ENCODE measurements around the gene BUD13.

Gene BUD13

DNA sequence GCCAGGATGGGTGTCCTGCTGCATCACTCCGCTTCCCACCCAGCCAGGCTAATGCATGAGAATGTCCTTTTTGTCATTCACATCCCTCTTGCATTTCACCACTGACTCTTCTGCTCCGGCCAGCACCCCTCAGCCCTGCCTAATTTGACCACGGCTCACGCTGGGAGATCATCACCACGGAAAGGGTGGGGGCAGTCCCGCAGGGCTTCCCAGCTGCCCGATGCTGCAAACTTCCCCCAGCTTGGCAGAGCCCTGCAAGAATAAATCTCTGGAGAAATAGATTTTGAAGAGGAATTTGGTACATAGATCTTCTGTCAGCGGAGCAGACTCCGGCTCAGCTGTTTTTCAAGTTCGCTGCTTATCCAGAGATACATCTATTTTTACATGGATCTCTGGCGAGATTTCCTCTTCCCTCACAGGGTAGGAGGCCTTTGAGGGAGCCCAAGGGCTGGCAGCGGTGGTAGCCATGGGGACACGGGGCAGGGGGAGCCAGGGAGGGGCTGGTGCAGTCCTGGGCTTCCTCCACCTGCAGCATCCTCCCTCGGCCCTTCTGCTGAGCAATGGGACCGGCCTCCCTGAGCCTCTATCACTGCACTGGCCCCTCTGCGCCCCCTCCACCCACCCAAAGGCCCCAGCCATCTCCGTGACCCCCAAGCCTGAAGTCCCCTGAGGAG lies 62.6 kb downstream of the BUD13 start:
- Histone ChIP-seq H3K9me3 (no peaks in the 10 kb centered on the region), H3K36me3 (replicated peaks) (no peaks in the 10 kb centered on the region), H3K4me1 (no peaks in the 10 kb centered on the region), H3K4me3 (no peak overlapping the region), H3K27me3 (ENCODE audit: low read depth) (peaks cover 16% of the 10 kb centered on the region)
- in situ Hi-C loops (cut with MboI; ENCODE audit: low sequenced_read_pairs) = no loop called here
- DNase-seq (ENCODE audit: low spot score in 2 of 2) = no peak

DNA sequence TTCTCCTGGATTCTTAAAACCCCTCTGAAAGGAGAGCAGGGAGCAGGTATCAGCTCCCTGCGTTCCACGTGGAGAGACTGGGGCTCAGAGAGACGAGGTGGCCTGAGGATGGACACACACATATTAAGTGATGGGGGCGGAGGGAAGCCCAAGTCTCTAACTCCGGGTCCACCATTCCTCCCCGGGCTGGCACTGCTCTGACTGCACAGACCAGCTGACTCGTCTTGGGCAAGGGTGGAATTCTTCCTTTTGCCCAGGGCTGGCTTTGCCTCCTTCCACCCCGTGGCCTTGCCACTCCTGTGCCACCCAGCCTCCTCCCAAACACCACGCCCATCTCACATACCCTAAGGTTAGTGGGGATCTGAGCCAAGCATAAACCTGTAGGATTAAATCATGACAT lies 65.0 kb downstream of the BUD13 start:
- no peak for DNase-seq (ENCODE audit: low spot score in 2 of 2)
- Histone ChIP-seq H3K9me3 (no peaks in the 10 kb centered on the region), H3K27me3 (ENCODE audit: low read depth) (peaks cover 16% of the 10 kb centered on the region), H3K4me1 (no peaks in the 10 kb centered on the region), H3K4me3 (no peak overlapping the region), H3K36me3 (replicated peaks) (no peaks in the 10 kb centered on the region)
- in situ Hi-C loops (cut with MboI; ENCODE audit: low sequenced_read_pairs) = no loop called here

GRCh38 chr11:116707161-116707629 lies 65.6 kb downstream of the BUD13 start:
- in situ Hi-C loops (cut with MboI; ENCODE audit: low sequenced_read_pairs) = no loop called here
- peaks cover 16% of the 10 kb centered on the region for H3K27me3 ChIP-seq (ENCODE audit: low read depth)
- H3K4me3 ChIP-seq = no peak overlapping the region
- no peaks in the 10 kb centered on the region for H3K9me3 ChIP-seq
- no peak for DNase-seq (ENCODE audit: low spot score in 2 of 2)
- no peaks in the 10 kb centered on the region for H3K4me1 ChIP-seq
- no peaks in the 10 kb centered on the region for H3K36me3 ChIP-seq (replicated peaks)

- Histone ChIP-seq H3K9me3 (no peaks in the 10 kb centered on the region), H3K36me3 (replicated peaks) (no peaks in the 10 kb centered on the region), H3K4me3 (no peak overlapping the region), H3K4me1 (no peaks in the 10 kb centered on the region), H3K27me3 (ENCODE audit: low read depth) (peaks cover 4% of the 10 kb centered on the region; the same call in 1 of the 2 replicates)
- DNase-seq (ENCODE audit: low spot score in 2 of 2) = peak; percentile 7 to 63
- in situ Hi-C loops (cut with MboI; ENCODE audit: low sequenced_read_pairs) = no loop called here
Observed at GRCh38 chr11:116703421-116703820, 69.4 kb downstream of the BUD13 start.

GRCh38 chr11:116702772-116703385 lies 69.9 kb downstream of the BUD13 start:
- DNase-seq (ENCODE audit: low spot score in 2 of 2) = no peak
- Histone ChIP-seq H3K4me1 (no peaks in the 10 kb centered on the region), H3K4me3 (no peak overlapping the region), H3K9me3 (no peaks in the 10 kb centered on the region), H3K36me3 (replicated peaks) (no peaks in the 10 kb centered on the region), H3K27me3 (ENCODE audit: low read depth) (peaks cover 4% of the 10 kb centered on the region; the same call in 1 of the 2 replicates)
- in situ Hi-C loops (cut with MboI; ENCODE audit: low sequenced_read_pairs) = no loop called here

GRCh38 chr11:116701876-116702275 lies 70.9 kb downstream of the BUD13 start:
- no peaks in the 10 kb centered on the region for H3K27me3 ChIP-seq (ENCODE audit: low read depth)
- DNase-seq (ENCODE audit: low spot score in 2 of 2) = no peak
- H3K4me3 ChIP-seq = no peak overlapping the region
- no peaks in the 10 kb centered on the region for H3K36me3 ChIP-seq (replicated peaks)
- no peaks in the 10 kb centered on the region for H3K4me1 ChIP-seq
- H3K9me3 ChIP-seq = no peaks in the 10 kb centered on the region
- in situ Hi-C loops (cut with MboI; ENCODE audit: low sequenced_read_pairs) = no loop called here

GRCh38 chr11:116701297-116701801 lies 71.4 kb downstream of the BUD13 start:
- no peaks in the 10 kb centered on the region for H3K36me3 ChIP-seq (replicated peaks)
- no peak for DNase-seq (ENCODE audit: low spot score in 2 of 2)
- H3K27me3 ChIP-seq (ENCODE audit: low read depth) = no peaks in the 10 kb centered on the region
- in situ Hi-C loops (cut with MboI; ENCODE audit: low sequenced_read_pairs) = no loop called here
- H3K4me3 ChIP-seq = no peak overlapping the region
- H3K9me3 ChIP-seq = no peaks in the 10 kb centered on the region
- no peaks in the 10 kb centered on the region for H3K4me1 ChIP-seq

GRCh38 chr11:116700586-116701220 lies 72.1 kb downstream of the BUD13 start:
- H3K4me3 ChIP-seq = no peak overlapping the region
- H3K4me1 ChIP-seq = no peaks in the 10 kb centered on the region
- in situ Hi-C loops (cut with MboI; ENCODE audit: low sequenced_read_pairs) = no loop called here
- H3K27me3 ChIP-seq (ENCODE audit: low read depth) = no peaks in the 10 kb centered on the region
- H3K36me3 ChIP-seq (replicated peaks) = no peaks in the 10 kb centered on the region
- no peak for DNase-seq (ENCODE audit: low spot score in 2 of 2)
- no peaks in the 10 kb centered on the region for H3K9me3 ChIP-seq
